A204.1 (cell line): ENCODE measurements around the gene GFOD1.

Experiments used
- FAIRE-seq: peaks from 2 replicates; lab custom pipeline; 2012; peaks lifted over from hg19 to GRCh38; lab: Jason Lieb, UNC

GFOD1 gene

DNA sequence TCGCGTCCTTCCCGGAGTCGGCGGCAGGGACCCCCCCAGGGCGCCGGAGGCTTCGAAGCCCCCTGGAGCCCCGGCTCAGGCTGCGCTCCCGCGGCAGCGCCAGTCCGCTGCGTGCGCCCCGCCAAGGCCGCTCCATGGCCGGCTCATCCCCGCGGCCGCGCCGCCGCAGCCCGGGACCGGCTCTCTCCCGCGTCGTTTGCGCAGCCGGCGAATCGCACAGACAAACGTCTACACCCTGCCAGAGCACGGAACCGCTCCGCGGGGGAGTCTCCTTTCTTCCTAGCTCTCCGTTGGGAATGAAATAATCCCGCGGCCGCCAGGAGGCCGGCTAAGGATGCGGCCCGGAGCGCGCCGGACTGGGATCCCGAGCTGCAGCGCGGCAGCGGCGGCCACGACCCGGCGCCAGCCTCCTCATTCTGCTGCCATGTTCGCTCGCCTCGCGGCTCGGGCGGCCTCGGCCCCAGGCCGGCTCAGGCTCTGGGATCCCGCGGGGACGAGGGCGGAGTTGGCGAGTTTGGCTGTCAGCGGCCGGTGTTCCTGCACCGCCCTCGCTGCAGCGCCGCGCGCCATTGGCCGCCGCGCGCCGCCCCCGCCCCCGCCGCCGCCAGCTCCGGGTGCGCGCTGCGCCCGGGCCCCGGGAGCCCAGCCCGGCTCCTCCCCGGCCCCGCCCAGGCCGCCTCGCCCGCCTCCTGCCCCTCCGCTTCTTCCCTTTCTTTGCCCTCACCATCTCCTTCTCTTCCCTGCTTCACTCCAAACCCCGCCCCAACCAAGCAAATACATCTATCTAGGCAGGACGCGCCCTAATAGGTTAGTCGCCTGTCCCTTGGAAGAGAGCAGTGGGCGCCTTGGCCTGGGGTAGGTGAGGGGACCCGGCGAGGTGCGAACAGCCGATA, at the start of gene GFOD1:
Gene GFOD1 (minus strand): TSS at position 479 of the 893 bp plus-strand sequence. CDS start 710 bp downstream, outside the sequence.
- no peak for FAIRE-seq

DNA sequence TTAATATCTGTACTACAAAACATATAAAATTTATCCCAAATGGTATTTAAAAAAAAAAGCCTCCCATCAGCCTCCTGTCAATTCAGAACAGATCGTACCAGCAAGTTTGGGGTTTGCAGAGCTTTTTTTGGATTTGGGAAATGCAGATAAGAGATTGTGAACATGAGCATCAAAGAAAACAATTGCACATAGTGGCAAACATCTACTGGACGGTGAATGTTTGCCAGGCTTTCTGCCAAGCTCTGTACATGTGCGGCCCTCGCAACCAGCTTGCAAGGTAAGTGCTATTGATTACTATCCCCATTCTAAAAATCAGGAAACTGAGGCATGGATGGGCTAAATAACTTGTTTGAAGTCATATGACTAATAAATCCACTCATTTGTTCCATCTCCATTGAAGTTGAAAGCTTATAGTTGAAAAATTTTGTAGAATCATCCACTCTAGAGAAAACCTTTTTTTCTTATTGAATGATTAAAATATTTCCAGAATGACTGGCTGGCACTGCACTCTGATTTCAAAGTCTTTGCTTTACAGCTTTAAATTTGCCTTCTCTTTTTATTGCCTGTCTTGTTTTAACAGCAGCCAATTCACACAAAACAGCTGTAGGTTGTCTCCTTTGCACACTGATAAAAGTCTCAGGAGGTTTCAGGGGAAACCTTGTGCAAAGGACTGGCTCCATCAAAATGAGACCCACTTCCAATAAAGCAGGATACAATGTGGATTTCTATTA, 49.6 kb upstream of the GFOD1 start:
- FAIRE-seq: no peak

DNA sequence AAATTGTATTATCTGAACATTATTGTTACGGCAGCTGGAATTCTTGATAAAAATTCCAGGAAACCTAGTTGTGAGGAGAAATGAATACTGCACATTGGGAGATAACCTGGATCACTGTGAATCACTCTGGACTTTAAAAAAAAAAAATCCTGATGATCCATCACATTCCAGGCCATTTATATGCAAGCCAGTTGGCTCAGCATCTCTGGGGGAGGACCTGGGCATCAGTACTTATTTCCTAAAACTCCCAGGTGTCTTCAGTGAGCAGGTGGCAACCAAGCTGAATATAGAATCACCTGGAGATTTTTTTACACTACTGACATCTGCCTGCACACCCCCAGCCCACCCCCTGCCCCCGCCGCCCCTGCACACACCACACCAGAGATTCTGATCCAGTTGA, 47.9 kb upstream of the GFOD1 start:
- FAIRE-seq: no peak

DNA sequence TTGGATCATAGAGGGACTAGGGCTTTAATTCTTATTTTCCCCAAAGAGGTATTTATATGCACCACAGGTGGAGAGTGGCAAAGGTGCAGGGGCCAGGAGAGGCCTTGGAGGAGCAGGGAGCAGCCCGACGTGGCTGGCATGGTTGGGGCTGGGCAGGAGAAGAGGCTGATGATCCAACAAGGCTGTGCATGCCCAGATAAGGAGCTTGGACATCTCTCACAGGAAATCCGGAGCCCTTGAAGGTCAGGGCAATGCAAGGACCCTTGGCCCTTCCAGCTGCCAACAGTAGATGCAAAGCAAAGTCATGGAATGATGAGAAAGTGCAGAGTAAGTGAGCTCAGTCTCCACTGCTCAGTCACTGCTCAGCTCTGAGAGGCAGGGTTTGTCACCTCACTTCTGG, 47.1 kb upstream of the GFOD1 start:
- no peak for FAIRE-seq

GRCh38 chr6:13531956-13532355, 44.6 kb upstream of the GFOD1 start:
- no peak for FAIRE-seq

DNA sequence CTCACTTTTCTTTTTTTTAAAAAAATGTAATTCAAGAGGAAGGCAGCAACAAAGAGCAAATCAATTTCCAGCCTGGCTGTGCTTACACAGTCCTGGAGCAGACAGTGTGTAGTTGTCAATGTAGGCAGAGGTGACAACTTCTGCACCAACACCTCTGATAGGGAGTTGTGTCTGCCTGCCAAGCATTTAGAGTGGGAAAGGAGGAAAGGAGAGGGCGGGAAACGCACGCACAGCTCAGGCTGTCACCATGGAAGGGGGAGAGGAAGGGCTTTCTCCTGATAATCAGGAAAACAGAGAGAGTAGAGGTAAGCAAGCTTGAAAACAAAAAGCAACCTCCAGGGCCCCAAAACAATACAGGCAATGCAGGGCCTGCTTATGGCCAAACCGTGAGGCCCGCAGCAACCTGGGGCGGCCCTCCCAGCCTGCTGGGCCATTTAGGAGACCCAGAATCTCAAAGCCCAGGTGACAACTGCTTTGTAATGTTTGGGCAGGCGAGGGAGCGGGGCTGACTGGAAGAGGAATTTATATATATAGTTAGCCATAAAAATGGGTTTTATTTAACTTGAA, 41.5 kb upstream of the GFOD1 start:
- no peak for FAIRE-seq

GRCh38 chr6:13528232-13528631, 40.8 kb upstream of the GFOD1 start:
- no peak for FAIRE-seq

DNA sequence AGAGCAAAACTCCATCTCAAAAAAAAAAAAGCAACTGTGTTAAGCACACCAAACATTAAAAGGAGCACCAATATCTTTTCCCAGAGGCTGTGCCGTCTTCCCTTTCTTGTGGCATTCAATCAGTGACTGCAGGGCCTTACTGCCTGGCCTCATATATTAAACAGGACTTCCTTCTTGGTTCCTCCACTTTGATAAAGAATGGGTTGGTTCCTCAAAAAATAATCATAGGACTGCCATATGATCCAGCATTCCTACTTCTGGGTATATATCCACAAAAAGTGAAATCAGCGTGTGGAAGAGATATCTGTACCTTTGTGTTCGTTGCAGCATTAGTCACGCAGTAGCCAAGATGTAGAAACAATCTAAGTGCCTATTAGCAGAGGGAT, 40.3 kb upstream of the GFOD1 start:
- no peak for FAIRE-seq

GRCh38 chr6:13526727-13527670, 39.6 kb upstream of the GFOD1 start:
- FAIRE-seq: no peak

- FAIRE-seq: no peak
Observed at GRCh38 chr6:13526357-13526726, 38.9 kb upstream of the GFOD1 start.

GRCh38 chr6:13524801-13525508, 37.6 kb upstream of the GFOD1 start:
- FAIRE-seq: no peak

- no peak for FAIRE-seq
Observed at GRCh38 chr6:13523826-13524622, 36.6 kb upstream of the GFOD1 start.

DNA sequence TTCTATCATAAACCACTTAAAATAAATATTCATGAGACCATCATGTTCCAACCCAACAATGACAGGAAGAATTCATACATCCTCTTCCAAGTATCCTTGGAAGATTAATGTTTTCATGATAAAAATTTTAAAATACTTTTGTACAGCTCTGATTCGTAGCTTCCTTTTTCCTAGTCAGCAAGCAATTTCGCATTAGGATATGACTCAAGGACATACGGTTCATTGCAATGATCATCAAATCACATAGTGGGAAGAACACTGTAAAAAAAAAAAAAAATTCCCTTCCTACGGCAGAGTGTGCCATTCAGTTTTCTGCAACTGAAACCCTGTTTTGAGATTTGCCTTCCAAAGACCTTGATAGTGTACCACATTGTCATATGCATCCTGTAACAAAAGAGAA, 35.3 kb upstream of the GFOD1 start:
- FAIRE-seq: no peak

DNA sequence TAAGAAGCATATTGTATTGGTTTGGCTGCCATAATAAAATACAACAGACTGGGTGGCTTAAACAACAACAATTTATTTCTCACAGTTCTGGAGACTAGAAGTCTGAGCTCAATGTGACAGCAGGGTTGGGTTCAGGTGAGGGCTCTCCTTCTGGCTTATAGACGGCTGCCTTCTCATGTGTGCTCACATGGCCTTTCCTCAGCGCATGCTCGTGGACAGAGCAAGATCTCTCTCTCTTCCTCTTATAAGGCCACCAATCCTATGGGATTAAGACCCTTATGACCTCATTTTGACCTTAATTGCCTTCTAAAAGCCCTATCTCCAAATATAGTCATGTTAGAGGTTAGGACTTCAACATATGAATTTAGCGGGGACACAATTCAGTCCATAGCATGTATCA, 32.4 kb upstream of the GFOD1 start:
- FAIRE-seq: no peak

DNA sequence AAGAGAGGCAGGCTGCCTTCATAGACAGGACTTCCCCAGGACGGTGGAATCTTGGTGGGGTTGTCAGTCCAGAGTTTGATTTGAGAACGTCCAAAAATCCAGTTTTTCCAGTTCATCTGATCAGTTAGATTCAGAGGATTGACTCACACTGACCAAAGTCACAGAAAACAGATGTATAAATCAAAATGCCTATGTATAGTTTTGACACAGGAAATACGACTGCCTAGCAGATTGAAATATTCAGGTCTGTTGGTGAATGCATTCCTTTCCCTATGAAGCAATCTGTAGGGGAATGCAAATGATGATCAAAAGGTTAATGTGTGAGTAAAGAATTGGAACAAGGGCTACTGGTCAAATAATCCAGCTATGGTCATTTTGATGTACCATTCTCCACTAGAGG, 29.7 kb upstream of the GFOD1 start:
- no peak for FAIRE-seq

DNA sequence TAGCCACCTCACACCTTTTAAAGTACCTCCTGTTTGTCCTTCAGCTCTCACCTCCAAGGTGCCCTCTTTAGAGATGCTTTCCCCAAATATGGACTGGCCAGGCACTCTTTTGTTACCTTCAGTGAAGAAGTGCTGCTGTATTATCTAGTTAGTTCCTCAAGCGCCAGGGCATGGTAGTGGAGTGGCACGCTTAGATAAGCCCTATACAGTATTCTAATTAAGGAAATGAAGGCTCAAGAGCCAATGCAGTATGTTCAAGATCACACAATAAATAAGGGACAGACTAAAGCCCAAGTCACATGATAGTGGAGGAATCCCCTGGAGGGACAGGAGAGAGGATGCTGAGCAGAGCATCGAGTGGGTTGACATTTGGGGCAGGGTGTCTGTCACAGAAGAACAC, 28.5 kb upstream of the GFOD1 start:
- FAIRE-seq: no peak

- no peak for FAIRE-seq
Observed at GRCh38 chr6:13513626-13514502, 26.5 kb upstream of the GFOD1 start.

DNA sequence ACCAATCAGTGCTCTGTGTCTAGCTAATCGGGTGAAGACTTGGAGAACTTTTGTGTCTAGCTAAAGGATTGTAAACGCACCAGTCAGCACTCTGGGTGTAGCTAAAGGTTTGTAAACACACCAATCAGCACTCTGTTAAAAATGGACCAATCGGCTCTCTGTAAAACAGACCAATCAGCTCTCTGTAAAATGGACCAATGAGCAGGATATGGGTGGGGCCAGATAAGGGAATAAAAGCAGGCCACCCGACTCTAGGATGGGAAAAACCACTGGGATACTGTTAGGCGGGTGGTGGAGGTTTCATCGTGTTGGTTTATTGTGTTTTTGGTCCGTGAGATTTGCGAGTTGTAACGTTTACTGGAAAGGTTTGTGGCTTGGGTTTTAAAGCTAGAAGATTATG, 25.5 kb upstream of the GFOD1 start:
- FAIRE-seq: no peak

- no peak for FAIRE-seq
Observed at GRCh38 chr6:13511913-13512717, 24.7 kb upstream of the GFOD1 start.
